WI38 (cell line): Measurements from ENCODE around the gene FAM162A.

Source experiments
- H3K4me3 ChIP-seq: 2 replicates; pipeline ENCODE4 v1.5.1; 2011; ENCODE audit warnings: low read depth, mild to moderate bottlenecking, control low read depth, low read length
- TF ChIP-seq, protein P1 (sequence below): IDR thresholded peaks from 2 replicates; pipeline ENCODE4 v1.5.1; 2012; ENCODE audit warnings: low read depth, mild to moderate bottlenecking, control low read depth, low read length

The FAM162A gene

DNA sequence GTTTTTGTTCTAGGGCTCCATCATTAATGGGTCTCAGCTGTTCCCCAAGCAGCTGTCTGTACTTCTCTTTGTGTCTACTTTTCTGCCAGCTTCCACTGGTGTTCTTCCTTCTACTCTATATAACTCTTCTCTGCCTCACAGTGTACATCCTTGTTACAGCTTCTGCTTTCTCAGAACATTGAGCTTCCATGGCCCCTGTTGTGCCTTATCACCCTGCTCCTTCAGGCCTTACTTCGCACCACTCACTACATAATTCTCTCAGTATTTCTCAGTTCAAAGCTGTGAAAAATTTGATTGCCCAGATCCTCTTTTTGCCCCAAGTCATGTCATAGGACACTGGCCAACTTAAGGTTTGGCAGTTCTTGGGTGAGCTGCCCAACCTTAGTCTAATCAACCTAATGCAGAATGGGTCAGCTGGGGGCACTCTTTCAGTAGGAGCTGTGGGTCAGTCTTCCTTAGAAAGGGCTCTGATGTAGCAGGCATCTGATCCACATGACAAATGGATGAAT, 30.0 kb upstream of the FAM162A start:
- H3K4me3 ChIP-seq, result no peak overlapping the region
- TF ChIP-seq, protein P1, sequence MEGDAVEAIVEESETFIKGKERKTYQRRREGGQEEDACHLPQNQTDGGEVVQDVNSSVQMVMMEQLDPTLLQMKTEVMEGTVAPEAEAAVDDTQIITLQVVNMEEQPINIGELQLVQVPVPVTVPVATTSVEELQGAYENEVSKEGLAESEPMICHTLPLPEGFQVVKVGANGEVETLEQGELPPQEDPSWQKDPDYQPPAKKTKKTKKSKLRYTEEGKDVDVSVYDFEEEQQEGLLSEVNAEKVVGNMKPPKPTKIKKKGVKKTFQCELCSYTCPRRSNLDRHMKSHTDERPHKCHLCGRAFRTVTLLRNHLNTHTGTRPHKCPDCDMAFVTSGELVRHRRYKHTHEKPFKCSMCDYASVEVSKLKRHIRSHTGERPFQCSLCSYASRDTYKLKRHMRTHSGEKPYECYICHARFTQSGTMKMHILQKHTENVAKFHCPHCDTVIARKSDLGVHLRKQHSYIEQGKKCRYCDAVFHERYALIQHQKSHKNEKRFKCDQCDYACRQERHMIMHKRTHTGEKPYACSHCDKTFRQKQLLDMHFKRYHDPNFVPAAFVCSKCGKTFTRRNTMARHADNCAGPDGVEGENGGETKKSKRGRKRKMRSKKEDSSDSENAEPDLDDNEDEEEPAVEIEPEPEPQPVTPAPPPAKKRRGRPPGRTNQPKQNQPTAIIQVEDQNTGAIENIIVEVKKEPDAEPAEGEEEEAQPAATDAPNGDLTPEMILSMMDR, result no peak

DNA sequence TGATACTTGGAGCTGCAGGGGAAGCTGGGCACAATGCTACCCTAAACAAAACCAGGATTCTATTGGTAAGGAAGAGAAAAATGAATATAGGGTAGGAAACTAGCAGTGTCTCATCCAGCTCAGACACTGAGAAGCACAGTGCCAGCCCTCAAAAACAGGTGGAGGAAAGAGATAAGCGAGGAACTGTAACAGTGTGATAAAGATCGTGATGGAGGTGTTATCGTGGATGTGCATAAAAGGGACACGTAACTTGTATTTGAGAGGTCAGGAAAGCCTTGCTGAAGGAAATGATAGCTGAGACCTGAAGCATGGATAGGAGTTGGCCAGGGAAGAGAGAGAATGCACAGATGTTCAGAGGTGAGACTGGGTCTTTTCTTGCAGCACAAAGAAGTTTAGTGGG, 28.4 kb upstream of the FAM162A start:
- no peak overlapping the region for H3K4me3 ChIP-seq
- TF ChIP-seq, protein P1, result no peak

DNA sequence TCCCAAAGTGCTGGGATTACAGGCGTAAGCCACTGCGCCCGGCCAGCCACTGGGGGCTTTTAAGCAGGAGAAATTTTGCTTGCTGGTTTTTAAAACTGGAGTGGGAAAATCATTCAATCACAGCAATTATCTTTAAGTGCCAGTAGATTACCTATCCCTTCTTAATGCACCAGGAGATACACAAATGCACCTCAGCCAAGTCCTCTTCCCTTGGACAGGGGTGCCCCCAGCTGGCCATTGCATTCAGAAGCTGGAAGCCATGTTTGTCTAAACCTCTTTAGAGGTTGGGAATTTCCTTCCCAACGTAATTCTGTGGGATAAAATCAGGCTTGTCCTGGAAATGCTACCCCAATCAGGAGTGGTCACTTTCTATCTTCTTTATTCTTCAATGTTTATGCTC, 27.6 kb upstream of the FAM162A start:
- TF ChIP-seq, protein P1, result peak; percentile 23; the same call in 1 of the 2 replicates
- no peak overlapping the region for H3K4me3 ChIP-seq

- TF ChIP-seq, protein P1, result no peak
- no peak overlapping the region for H3K4me3 ChIP-seq
Measured at GRCh38 chr3:122357828-122358702, 25.9 kb upstream of the FAM162A start.

- TF ChIP-seq, protein P1, result no peak
- no peak overlapping the region for H3K4me3 ChIP-seq
Measured at GRCh38 chr3:122358703-122359032, 25.3 kb upstream of the FAM162A start.

DNA sequence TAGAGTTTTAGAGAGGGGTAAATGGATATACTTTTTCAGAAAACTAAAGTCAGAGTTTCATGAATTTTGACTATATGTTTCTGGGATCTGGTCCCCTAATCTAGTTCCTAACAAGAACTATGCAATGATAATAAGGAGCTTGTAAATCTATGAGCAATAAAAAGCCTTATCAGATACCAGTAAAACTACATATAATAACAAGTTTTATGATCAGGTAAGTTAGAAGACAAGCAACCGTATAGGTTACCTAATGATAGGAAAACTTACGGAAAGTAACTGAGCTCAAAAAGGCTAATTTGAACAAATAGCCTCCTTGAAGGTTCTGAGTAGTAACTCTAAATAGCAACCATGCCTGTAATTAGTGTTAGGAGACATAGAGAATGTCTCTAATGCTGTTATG, 22.0 kb upstream of the FAM162A start:
- no peak overlapping the region for H3K4me3 ChIP-seq
- TF ChIP-seq, protein P1, result no peak

DNA sequence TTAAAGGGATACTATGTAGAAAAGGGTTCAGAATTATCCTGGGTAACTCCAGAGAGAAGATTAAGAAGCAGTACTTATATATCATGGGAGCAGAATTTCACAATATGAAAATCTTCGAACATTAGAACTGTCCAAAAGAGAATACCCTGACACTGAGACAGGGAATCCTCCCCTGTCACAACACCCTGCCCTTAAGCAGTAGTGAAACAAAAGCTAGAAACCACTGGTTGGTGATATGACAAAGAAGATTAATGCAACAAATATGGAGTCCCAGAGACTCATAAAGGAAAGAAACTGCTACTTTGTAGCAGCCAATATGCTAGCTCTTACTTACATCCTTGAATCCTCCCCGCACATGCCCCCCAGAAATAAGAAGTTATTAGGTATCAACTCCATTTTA, 19.5 kb upstream of the FAM162A start:
- H3K4me3 ChIP-seq, result no peak overlapping the region
- TF ChIP-seq, protein P1, result no peak
